ENCODE measurements around the gene CGB3. TPM values are rescaled to one million over a fixed set of nuclear protein-coding genes. Genes with fewer than 3 reads are reported as not detected.

CGB3 gene
- polyA plus RNA-seq, 12 donors: 0.30 to 2.1 (median 0.59) TPM; not detected in 9

DNA sequence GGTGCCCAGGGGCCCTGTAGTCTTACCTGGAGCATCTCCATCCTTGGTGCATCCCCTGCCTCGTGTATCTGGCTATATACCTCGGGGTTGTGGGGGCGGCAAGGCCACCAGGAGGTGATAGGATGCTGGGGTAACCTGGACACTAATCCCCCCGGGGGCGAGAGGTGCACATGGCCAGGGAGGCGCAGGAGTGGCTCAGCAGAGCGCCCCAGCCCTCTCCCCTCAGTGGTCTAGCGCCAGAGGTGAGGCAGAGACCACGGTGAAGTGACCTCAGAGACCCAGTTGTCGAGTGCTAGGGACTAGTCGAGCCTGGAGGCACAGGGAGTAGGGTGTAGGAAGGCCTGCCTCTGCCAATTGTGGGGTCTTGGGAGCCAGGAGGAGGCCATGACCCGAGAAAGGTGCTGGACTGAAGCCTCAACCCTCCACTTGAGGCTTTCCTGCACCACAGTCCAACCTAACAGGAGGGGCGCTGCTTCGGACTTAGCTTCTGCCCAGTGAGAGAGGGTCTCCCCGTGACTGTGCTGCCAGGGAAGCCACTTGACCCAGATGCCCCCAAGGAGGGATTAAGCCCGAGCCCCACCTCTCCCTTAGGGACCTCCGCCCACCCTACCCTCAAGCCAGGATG is 7.0 kb downstream of the CGB3 start, which contains the start of gene LHB:
TSS of gene LHB (minus strand) at position 51 of the 625 bp plus-strand sequence. CDS start at position 41, 10 bp downstream.
- DNase-seq: no peak

DNA sequence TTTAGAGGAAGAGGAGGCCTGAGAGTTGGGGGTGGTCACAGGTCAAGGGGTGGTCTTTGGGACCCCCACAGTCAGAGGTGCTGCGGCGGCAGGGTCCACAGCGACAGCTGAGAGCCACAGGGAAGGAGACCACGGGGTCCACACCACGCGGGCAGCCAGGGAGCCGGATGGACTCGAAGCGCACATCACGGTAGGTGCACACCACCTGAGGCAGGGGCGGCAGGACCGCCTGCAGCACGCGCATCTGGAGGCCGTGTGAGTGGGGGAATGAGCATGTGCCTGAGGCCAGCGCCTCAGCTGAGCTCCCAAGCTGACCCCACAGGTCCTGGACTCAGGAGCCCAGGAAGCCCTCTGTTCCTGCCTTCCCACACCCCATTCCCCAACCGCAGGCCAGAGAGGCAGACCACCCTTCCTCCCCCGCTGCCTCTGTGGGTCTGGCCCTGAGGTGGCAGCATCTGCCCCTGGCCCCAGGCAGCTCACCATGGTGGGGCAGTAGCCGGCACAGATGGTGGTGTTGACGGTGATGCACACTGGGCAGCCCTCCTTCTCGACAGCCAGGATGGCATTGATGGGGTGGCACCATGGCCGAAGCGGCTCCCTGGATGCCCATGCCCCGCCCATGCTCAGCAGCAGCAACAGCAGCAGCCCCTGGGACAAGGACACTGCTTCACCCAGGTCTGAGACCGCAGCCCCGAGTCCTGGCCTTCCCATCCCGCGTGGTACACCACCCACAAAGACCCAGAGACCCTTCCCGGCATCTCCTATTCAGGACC is 7.9 kb downstream of the CGB3 start:
- DNase-seq: no peak

DNA sequence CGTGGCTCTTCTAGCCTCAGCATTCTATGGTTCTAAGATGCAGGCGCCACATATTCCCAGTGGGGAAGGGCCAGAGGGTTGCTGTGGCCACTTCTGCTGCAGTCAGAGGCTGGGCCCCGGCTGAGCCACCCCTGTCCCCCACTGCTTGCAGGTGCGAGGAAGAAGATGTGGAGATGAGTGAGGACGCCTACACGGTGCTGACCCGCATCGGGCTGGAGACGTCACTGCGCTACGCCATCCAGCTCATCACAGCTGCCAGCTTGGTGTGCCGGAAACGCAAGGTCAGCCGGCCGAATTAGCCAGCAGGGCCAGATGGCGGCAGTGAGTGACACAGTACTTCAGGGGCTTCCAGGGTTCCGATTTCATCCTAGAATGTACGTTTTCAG is 9.3 kb downstream of the CGB3 start:
- DNase-seq: no peak

DNA sequence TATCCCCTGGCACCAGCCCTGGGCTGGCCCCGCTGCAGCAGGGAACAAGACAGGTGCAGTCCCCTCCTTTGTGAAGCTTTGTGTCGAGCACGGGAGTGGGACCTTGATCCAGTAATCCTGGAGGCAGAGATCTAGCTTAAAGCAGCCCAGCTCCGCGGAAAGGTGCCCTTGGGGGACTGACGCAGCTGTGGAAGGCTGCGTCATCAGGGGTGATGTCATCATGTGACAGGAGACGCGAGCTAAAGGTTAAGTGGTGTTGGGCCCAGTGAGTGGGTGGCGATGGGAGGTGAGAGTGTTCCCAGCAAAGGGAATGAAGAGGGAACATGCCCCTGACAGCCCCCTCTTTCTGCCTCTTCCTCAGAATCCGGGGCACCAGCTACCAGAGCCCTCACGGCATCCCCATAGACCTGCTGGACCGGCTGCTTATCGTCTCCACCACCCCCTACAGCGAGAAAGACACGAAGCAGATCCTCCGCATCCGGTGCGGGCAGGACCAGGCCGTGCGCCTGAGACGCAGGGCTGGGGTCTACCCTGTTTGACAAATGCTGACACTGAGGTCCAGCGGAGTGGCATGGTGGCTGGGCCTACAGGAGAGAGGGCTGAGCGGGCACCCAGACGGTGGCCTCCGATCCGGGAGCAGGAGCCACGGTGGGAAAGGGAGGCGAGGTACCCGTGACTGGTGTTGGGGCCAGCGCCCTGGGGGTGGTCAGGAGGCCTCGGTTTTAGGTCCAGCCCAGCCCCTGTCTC is 9.8 kb downstream of the CGB3 start:
- no peak for DNase-seq

DNA sequence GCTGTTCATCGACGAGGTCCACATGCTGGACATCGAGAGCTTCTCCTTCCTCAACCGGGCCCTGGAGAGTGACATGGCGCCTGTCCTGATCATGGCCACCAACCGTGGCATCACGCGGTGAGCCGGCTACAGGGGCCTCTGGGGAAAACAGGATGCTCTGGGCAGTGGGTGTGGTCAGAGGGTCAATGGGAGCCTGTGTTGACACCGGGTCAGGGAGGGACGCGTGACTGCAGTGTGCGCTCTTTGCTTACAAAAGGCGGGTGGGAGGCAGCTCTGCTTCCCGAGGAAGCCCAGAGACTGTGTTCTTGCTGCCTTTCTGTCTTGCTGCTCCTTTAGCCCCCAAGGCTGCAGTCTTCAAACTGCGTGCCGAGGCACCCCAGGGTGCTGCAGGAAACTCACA is 12.9 kb downstream of the CGB3 start:
- DNase-seq: no peak

DNA sequence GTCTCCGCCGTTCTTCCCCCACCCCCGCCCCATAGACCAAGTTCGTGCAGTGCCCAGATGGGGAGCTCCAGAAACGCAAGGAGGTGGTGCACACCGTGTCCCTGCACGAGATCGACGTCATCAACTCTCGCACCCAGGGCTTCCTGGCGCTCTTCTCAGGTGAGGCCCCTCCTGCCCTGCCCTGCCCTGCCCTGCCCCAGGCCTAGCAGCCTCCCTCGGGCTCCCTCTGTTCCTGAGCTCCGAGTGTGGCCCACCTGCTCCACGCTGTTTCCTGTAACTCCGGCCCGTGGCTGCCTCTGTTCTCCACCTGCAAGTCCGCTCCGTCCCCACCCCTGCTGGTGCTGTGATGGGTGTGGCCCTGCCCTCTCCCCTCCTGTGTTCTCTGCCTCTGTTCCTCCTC is 13.7 kb downstream of the CGB3 start:
- no peak for DNase-seq

DNA sequence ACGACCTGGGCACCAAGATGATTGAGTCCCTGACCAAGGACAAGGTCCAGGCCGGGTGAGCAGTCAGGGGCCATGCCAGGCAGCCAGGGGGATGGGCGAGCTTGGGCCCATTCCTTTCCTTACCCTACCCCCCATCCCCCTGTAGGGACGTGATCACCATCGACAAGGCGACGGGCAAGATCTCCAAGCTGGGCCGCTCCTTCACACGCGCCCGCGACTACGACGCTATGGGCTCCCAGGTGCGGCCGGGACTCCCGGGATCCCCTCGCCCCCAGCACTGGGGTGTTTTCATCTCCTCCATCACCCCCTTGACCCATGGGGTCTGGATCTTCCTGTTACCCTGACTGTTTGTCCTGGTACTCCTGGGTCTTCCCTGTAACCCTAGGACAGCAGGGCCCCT is 14.3 kb downstream of the CGB3 start:
- DNase-seq: no peak

DNA sequence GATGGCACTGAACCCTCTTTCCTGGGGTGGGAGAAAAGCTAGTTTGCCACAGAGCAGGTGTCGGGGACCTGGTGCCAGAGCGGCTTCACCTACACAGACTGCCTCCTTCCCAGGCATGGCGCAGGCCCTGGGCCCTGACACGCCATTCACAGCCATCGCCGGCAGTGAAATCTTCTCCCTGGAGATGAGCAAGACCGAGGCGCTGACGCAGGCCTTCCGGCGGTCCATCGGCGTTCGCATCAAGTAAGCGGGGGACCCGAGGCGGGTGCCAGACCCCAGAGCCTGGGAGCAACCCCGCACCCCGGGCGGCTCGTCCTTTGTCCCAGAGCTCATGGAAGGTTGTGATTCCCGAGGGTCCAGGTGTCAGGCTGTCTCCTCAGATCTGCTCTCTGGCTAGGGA is 17.2 kb downstream of the CGB3 start:
- no peak for DNase-seq

DNA sequence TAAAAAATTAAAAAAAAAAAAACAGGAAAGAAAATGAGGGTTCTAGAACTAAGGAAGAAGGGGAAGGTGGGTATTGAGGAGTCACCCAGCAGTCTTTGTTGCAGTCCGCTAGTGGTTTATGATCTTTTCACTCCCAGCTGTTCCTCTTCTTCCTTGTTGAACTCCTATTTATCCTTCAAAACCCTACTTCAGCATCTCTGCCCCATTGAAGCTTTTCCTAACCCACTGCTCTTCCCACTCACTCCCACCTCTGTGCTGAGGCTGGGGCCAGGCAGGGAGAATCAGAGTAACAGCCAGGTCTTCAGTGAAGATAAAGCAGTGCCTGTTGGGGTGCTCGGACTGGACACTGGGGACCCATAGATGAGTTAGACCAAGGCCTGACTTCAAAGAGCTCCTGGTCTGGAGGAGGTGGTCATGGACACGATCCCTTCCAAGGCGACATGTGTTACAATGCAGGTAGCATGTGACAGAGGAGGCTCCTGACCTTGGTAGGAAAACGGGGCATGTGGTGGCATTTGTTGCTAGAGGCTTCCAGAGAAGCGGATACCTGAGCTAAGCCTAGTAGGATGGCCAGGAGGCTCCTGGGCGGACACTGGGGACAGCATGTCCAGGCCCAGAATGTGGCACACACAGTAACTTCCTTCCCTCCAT is 19.0 kb downstream of the CGB3 start:
- no peak for DNase-seq

DNA sequence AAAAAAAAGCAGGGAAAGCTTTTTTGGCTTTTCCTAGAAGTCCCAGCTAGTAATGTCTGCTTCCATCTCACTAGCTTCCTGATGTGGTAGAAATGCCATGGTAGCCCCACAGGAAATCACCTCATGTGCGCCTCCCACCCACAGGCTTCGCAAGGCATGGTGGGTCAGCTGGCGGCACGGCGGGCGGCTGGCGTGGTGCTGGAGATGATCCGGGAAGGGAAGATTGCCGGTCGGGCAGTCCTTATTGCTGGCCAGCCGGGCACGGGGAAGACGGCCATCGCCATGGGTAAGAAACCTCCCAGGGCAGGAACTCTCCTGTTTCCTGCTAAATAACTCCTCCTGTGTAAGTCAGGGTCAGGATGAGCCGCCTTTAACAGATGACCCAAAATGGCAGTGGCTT is 20.0 kb downstream of the CGB3 start:
- no peak for DNase-seq

DNA sequence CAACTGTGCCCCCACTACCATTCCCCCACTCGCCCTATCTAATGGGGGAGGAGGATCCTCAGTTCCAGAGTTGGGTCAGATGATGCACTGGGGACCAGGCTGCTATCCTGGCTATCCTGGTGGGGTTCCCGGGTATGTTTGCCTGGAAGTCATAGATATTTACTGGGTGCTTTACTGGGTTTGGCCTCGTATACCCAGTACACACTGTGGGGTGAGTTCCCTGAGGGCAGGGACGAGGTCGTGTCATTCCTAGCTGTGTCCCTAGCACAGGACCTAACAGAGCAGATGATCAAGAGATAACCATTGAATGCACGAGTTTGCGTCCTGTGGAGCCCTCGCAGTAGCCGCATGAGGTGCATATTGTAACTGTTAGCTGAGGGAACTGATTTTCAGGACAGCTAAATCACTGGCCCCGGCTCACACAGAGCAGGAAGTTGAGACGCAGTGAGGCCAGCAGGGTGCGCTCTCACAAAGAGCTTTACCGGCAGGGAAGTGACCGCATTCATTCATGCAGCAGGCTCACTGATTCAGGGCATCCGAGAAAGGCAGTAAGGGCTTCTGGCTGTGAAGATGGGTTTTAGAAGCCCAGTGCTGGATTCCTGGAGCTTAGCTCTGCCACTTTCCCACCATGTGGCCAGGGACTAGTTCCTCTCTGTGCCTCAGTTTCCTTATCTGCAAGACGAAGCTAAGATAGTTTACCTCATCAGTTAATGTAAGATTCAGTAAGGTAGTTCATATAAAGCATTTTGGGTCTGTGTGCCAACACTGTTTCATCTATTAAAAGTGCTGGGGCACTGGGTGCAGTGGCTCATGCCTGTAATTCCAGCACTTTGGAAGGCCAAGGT is 24.4 kb downstream of the CGB3 start:
- no peak for DNase-seq

DNA sequence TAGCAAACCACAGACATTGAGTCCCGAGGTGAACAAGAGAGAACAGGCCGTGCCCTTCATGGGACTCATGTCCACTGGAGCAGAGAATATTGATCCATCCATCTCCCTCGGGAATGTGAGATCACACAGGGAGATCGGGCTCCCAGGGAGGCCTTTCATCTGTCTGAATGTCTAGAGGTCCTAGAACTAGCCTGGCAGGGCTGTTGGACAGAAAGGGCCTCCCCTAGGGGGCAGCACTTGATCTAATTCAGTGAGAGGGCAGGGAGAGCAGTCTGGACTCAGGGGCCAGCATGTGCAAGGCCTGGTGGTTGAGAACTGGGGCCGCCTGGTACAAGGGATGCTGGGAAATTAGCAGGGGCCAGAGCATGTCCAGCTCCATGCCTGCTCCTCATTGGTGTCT is 26.2 kb downstream of the CGB3 start:
- DNase-seq: no peak

DNA sequence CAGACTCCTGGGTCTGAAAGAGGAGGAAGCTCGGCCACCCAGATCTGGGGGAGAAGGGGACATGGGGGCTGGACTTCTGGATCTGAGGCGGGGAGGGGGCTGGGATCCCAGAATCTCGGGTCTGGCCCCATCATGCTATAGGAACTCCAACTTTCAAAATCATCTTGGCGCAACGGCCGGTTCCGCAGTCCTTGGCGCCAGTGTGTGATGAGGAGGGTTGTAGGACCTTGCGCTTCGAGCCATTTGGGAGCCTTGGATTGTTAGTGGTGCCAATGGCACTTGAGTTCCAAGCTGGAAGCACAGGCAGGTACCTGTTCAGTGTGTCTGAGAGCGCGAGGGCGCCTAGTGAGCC is 30.1 kb downstream of the CGB3 start:
- DNase-seq: no peak

DNA sequence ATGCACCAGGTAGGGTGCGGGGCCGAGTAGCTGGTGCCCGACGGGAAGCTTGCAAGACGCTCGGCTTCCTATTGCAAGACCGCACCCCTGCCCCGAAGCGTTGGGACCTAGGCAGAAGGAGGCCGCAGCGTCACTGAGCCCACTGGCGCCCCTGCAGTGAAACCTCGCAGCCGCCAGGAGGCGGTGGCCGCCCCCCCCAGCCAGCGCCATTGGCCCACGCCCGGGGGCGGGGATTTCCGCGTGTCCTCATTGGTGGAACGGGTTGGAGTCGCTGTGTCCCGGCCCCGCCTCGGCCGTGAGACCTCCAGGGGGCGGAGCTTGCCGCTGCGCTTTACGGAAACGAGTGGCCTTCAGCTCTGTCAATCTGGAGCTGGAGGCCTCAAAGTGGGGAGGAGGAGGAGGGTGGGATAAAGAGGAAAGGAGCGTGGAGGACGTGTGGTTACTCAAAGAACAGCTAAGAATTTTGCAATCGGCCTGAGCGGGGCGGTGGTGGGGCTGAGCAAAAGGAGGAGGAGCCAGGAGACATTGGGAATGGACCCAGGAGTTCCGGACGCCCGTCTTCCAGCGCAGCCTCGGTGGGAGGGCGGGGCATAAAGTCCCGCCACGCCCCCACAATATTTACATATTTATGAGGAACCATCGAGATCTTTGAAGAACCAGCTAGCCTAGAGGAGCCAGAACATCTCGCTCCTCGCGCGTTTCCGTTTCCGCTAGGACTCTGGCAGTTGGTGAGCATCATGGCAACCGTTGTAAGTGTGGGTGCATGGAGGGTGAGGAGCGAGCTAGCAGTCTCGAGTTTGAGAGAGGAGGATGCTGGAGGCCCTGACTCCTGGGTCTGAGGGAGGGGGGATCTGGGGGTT is 30.7 kb downstream of the CGB3 start, which contains the start of the genes GYS1 and RUVBL2:
TSS of gene GYS1 (minus strand) at position 135 of the 860 bp plus-strand sequence. CDS start 197 bp downstream, outside the sequence.
TSS of gene RUVBL2 (plus strand) at position 713 of the 860 bp plus-strand sequence. CDS start at position 738, 25 bp downstream.
- DNase-seq: peak; percentile 100

DNA sequence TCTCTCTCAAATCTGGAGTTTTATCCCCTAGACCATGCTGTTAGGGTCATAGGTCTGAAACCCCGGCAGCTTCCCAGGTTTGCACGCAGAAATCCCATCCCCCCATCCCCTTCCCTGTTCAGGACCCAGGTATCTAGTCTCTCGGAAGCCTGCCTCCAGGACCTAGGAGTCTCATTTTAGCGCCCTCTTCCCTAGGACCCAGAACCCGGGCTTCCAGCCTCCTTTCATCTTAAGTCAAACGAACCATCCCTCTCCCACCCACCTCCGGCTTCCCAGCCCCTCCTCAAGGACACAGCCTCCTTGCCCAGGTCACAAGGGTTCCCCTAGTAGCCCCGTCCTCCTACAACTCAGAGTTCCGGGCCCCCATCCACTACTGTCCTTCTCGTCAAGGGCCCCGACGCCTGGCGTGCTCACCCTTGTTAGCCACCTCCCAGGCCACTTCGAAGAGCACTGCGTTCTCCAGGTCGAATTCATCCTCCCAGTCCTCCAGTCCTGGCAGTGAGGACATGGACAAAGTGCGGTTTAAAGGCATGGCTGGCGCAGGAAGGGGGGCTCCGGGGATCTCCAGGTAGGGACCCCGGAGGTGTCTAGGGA is 31.5 kb downstream of the CGB3 start:
- no peak for DNase-seq

DNA sequence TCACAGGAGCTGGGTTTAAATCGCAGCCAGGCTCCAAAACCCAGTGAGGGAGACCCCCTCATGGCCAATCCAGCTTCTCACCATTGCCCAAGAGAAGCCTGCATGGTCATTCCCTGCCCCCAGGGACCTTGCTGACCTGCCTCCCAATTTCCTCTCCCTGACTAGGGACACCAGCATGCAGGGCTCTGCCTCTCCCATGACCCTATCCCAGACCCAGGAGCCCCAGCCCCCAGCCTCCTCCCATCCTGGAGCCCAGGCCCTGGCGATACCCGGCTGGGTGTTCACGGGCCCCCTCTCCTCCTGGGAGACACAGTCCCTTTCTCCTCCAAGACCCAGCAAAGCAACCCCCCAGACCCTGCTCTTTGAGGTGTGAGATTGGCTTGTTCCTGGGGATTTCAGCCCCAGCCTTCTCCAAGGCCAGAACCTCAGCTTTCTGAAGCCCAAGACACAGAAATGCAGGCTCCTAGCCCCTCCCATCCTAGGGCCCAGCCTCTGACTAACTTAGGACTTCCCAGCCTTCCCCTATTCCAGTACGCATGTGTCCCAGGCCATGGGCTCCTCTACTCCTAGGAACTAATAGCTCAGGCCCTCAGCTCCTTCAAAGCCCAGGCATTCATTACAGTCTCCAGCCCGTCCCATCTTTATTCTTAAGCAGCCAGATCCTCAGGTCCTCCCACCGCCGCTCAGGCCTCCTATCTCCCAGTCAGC is 32.1 kb downstream of the CGB3 start:
- peak; percentile 72 for DNase-seq

DNA sequence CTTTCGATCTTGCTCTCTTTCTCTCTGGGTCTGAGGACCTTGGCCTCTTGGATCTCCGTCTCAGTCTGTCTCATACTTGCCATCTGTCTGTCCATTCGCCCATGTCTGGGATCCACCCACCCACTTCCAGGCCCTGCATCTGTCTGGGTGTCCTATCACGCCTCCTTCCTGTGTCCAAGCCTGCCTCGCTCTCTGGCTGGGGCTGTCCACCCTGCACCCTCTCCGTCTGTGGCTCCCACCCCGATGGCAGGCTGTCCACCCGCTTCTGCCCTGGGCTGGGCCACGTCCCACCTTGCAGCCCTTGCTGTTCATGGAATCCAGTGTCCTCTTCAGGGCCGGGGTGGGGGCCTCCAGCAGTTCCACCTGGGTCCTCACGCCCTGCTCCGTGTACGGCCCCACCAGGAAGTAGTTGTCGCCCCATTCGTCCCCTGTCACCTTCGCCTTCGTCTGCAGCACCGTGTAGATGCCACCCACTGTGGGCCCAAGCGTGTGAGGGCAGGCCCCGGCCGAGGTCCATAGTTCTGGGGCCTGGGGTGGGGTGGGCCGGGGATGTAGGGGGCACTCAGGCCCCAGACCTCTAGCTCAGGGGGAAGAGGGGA is 33.0 kb downstream of the CGB3 start:
- no peak for DNase-seq

DNA sequence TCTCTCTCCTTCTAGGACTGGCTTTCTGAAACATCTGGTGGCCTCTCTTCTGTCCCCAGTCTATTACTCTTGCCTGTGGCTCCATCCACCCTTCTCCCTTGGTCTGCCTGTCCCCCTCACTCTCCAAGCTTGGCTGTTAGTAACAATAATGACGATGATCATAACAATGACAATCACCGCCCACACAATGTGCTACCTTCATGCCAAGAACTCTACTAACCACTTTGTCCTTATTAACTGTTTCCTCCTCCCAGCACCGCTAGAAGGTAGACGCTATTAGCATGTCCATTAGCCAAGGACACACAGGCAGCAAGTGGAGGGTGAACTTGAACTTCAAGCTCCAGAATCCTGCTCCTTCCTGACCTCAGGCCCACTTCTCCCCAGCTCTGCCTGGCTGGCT is 33.7 kb downstream of the CGB3 start:
- DNase-seq: no peak

Measured in muscle of arm (tissue), 12 donors.